Fibroblast of lung (primary cell): ENCODE measurements around the gene GTF2F2.

Source experiments
- EZH2 ChIP-seq: IDR thresholded peaks from 2 replicates; pipeline ENCODE4 v1.5.1; 2012; ENCODE audit warnings: low read length, control low read depth, mild to moderate bottlenecking; ENCODE audit errors: missing control alignments
- TF ChIP-seq, protein P1 (sequence below), 2 donors: IDR thresholded peaks in 1 of 2; conservative IDR thresholded peaks in 1 of 2; 1 replicate in 1 of 2; 2 replicates in 1 of 2; pipeline ENCODE4 v1.5.1; 2011 to 2012; ENCODE audit warnings: low read length in 2 of 2, control low read depth in 1 of 2, inconsistent platforms in 1 of 2, low read depth in 1 of 2, mild to moderate bottlenecking in 1 of 2

- TF ChIP-seq, protein P1, sequence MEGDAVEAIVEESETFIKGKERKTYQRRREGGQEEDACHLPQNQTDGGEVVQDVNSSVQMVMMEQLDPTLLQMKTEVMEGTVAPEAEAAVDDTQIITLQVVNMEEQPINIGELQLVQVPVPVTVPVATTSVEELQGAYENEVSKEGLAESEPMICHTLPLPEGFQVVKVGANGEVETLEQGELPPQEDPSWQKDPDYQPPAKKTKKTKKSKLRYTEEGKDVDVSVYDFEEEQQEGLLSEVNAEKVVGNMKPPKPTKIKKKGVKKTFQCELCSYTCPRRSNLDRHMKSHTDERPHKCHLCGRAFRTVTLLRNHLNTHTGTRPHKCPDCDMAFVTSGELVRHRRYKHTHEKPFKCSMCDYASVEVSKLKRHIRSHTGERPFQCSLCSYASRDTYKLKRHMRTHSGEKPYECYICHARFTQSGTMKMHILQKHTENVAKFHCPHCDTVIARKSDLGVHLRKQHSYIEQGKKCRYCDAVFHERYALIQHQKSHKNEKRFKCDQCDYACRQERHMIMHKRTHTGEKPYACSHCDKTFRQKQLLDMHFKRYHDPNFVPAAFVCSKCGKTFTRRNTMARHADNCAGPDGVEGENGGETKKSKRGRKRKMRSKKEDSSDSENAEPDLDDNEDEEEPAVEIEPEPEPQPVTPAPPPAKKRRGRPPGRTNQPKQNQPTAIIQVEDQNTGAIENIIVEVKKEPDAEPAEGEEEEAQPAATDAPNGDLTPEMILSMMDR (conservative IDR thresholded peaks at IDR 0.05 in 1 of 2, IDR thresholded peaks at IDR 0.05 in 1 of 2; ENCODE audit: low read depth in 1 of 2, low read length in 2 of 2): no peak
- no peak for TF ChIP-seq EZH2
These were observed 95.9 kb downstream of the GTF2F2 start for GRCh38 chr13:45216193-45216592.
